GM21367 (cell line): ENCODE results near the gene KCNQ1.

Experiments used
- ATAC-seq: cut with Tn5 transposase; IDR thresholded peaks from one replicate; pipeline ENCODE4 v1.9.1; 2021; ENCODE audit not compliant: unreplicated experiment

The KCNQ1 gene

DNA sequence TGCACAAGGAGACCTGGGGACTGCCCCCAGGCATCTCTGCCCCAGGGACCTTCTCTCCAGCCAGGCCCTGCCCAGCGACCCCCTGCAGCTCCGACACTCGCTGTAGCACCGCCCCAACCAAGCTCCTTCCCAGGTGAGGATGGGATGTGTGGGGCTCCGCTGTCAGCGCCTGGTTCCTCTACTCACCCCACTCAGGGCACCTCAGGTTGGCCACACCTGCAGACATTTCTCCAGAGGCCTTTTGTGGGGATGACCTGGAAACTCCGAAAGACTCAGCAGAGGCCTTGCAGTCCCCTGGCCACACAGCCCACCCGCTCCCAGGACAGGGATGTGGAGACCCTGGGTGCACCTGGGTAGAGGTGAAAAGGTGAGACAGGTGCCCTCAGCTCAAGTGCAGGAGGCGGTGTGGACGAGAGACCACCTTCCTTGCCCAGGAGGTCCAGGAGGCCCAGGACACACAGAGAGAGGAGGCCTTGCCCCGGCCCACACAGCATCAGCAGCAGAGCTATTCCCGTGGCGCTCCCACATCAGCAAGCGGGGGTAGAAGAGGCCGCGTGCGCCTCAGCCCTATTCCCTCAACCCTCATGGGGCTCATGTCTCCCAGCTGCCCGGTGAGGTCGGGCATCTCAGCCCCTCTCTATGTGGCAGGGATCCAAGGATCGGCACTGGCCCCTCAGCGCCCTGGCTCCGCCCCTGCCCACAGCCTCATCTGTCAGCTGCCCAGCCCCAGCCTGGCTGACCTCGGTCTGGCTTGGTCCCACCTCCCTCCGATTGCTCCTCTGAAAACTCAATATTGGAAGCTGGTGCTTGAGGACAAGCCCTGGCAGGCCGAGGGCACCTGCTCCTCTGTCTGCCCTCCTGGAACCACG, 21.4 kb upstream of the KCNQ1 start:
- no peak for ATAC-seq

DNA sequence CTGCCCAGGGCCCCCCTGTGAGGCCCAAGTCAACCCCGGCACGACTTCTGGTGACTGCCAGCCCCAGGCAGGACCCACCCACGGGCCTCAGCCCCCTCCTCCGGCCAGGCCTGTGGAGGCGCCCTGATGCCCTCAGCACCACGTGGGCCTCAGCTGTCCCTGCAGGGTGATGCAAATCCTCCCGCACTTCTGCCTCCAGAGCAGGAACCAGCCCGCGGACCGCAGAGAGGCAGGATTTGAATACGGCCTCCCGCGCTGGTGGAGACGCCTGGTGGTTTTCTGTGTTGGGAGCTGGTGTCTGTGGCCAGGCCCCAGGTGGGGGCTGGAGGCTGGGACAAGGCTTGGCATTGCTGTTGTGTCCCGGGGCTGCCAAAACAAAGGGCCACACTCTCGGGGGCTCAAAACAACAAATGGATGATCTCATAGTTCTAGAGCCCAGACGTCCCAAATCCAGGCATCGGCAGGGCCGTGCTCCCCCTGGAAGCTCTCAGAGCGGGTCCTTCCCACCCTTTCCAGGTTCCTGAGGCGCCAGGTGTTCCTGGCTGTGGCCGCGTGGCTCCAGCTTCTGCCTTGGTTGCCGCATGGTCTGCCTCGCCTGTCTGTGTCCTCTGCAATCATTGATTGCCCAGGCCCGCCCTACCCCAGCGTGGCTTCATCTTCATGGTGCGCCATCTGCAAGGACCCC, 19.9 kb upstream of the KCNQ1 start:
- no peak for ATAC-seq

DNA sequence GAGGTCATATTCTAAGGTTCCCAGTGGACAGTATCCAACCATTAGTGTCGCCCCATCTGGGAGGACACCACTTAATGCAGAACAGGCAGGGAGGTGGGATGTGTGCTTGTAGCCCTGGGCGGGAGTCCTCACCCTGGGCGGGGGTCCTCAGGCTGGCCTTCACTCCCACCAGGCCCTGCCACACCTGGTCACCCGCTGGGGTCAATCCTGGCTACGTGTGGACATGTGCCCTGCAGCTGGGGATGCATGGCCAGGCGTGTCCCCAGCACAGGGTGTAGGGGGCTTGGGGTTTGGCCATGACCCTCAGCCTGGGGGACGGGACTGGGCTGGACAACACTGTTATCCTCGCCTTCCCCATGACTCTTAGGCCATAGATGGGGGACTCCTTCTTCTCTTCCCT, 19.3 kb upstream of the KCNQ1 start:
- ATAC-seq = no peak

DNA sequence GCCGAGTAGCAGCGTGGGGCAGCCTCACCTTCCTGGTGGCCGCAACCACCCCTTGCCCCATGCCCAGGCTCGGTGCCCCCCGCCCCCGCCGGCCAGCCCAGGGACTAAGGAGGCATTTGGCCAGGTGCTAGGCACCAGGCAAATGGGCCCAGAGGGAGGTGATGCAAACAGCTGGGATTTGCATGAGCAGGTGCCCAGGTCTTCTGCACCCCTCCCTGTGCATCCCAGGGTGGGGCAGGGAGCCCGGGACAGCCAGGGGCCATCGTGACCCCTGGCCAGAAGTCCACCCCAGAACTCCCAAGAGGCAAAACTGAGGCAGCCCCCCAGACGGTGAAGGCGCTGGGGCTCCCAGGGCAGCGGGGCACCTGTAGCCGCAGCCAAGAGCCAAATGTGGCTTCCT, 18.6 kb upstream of the KCNQ1 start:
- no peak for ATAC-seq

DNA sequence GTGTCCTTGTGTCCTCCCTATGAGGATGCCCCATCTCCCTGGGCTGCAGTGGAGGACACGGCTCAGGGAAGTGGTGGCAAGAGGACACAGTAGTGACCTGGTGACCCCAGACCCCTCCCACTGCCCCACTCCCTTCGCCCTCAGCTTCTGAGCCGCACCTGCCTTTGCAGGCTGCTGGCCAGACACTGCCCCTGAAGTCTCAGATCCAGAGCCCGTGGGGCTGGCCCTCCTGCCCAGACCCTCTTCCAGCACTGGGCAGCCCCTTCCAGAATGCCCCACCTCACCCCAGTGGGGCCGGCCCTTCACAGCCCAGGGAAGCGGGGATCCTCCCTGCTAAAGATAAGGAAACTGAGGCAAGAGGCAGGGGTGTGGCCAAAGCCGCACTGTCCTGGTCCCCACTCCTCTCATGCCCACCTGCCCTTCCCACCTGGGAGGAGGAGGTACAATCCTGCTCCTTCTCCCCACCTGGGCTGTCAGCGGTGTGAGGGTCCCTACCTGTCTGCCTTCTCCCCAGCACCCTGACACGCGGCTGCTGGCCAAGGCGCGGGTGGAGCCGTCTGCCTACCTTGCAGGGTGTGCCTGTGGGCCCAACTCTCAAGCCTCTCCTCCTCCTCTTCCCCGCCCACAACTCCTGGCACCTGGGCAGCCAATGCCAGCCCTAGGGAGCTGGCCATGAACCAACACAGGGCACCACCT, 17.8 kb upstream of the KCNQ1 start:
- ATAC-seq = no peak

DNA sequence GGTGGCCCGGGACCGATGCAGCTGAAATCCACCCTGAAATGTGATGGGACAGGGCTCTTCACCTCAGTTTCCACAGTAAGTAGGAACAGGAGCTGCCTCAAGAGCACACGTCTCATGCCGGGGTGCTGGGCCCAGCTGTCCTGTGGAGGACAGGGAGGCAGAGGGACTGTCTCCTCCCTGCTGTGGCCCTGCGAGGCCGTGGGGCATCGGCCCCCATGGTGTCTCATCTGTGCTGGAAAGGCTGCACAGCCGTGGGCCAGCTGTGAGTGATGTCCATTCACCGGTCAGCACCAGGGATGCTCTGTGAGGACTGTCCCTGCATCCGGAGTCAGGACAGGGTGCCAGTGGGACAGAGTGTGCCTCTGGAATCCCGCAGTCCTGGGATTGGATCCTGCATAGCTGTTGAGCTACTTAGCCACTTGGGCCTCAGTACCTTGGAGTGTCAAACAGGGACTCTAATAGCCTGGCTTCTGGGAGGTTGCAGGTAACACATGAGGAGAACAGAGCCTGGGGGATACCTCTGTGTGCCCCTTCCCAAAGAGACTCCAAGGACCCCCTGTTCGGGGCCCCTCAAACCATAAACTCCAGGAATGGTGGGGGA, 17.0 kb upstream of the KCNQ1 start:
- ATAC-seq = no peak

DNA sequence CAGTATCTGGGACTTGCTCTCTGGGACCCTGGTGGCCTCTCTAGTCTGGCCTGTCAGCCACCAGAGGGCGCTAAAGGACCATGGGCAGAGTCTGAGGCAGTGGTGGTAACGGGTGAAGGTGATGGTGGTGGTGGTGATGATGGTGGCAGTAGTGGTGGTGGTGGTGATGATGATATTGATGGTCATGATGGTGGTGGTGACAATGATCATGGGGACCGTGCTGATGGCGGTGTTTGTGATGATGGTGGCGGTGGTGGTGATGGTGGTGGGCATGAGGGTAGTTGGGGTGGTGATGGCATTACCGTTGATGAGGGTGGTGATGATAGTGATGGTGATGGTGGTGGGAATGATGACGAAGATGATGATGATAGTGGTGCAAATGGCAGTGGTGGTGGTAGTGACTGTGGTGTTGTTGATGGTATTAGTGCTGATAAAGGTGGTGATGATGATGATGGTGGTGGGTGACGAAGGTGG, 16.4 kb upstream of the KCNQ1 start:
- ATAC-seq = no peak

DNA sequence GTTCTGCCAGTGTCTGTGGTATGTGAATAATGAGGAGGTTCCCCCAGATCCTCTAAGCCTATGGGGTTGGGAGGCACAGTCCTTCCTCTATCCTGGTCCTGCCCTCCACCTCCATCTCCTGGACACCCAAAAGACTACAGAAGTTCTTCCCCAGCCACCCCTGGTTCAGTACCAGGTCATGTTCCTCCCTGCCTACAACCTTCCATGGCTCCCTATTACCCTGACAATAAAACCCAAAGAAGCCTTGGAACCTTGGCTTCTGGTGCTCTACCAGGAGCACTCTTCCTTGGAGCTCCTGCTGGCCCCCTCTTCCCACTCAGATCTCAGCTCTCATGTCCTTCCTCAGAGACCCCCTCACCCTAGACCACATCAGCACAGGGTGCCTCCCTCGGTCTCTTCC, 13.4 kb upstream of the KCNQ1 start:
- ATAC-seq = no peak

DNA sequence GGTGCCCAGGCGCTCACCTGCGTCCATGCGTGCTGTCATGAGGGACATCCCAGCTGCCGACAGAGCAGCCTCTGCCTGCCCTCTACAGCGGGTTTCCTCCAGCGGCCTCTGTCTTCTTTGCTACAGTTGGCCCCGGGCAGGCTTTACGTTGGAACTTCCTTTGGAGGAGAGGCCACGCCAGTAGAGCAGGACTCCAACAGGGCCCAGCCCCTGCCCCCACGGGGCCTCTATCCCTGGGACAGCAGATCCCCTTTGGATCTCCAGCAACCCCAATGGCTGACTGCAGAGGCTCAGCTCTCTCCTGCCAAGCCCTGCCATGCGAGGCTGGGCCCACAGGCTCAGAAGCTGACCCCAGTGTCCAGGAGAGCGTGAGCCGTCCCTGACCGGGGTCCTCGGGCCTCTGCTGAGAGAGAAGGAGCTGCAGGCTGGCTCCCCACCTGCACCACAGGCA, 12.6 kb upstream of the KCNQ1 start:
- no peak for ATAC-seq

DNA sequence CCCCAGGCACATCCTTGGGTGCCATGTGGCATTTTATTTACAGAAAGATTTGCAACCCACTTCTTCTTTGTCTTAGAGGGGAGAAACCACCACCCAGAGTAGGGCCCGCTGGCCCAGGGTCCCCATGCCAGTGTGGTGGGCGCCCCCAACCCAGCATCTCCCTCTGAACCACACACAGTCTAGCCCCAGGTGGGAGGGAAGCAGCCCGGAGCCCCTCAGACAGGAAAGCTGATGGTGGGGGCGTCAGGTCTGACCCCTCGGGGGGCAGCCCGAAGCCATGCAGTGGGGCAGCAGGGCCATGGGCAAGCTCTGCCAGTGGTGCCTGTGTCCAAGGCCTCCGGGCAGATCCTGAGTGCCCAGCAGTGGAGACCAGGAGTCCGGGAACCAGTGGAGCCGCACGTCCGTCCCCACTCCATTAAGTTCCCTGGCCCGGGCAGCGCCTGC, 12.2 kb upstream of the KCNQ1 start:
- ATAC-seq = no peak

DNA sequence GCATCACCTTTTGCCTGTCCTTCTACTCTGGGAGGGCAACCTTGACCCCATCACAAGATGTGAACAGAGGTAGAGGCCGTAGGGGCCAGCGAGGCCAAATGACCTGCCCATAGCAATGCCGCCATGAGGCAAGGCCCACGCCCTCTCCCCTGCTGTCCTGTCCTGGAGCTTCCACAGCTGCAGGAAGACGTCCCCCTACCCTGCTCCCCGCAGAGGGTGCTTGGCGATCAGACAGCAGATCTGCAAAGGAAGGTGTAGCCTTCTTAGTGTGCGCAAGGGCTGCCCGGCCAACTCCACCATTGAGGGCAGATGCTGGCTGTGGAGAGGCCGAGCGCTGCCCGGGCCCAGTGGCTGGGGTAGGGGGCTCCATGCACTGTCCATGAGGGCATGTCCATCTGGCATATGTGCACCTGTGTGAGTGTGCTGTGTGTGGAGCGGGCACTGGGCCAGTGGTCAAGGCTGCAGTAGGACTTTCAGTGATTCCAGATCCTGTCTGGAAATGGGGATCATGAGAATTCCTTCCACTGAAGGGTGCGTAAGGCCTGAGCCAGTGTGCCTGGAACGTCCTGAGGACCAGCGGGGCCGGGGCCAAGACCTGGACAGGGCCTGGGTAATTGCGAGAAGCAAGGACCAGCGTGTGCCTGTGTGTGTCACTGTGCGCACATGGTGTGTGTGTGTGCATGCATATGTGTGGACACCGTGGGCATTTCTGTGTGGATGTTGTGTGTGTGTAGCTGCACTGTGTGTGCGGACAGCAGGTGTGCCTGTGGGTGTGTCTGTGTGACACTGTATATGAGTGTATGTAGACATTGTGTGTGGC, 11.5 kb upstream of the KCNQ1 start:
- no peak for ATAC-seq

DNA sequence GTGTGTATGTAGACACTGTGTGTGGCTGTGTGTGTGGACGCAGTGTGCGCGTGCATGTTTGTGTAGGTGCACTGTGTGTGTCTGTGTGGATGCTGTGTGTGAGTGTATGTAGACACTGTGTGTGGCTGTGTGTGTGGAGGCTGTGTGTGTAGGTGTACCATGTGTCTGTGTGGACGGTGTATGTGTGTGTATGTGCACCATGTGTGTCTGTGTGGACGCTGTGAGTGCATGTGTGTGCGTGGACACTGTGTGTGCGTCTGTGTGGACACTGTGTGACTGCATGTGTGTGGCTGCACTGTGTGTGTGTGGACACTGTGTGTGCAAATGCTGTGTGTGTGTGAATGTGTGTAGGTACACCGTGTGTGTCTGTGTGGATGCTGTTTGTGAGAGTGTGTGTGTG, 10.8 kb upstream of the KCNQ1 start:
- ATAC-seq = no peak

DNA sequence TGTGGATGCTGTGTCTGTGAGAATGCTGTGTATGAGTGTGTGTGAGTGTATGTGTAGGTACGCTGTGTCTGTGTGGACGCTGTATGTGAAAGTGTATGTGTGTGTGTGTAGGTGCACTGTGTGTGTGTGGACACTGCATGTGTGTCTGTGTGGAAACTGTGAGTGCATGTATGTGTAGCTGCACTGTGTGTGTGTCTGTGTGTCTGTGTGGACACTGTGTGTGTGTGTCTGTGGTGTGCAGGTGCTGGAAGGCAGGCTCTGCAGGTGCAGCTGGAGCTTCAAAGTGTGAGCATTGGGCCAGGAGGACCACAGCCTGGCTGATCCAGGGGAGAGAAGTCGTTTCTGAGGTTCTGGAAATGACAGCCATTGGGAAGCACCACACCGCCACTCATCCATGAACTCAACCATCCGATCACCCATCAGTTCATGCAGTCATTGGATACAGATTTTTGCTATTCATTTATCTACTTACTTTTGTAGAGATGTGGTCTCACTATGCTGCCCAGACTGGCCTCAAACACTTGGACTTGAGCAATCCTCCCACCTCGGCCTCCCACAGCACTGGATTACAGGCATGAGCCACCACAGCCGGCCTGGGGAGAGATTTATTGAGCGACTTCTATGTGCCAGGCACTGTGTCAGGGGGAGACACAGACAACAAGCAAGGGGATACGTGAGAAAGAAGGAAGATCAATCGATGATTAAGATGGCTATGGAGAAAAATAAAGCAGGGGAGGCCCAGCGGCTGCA, 10.1 kb upstream of the KCNQ1 start:
- ATAC-seq = no peak

DNA sequence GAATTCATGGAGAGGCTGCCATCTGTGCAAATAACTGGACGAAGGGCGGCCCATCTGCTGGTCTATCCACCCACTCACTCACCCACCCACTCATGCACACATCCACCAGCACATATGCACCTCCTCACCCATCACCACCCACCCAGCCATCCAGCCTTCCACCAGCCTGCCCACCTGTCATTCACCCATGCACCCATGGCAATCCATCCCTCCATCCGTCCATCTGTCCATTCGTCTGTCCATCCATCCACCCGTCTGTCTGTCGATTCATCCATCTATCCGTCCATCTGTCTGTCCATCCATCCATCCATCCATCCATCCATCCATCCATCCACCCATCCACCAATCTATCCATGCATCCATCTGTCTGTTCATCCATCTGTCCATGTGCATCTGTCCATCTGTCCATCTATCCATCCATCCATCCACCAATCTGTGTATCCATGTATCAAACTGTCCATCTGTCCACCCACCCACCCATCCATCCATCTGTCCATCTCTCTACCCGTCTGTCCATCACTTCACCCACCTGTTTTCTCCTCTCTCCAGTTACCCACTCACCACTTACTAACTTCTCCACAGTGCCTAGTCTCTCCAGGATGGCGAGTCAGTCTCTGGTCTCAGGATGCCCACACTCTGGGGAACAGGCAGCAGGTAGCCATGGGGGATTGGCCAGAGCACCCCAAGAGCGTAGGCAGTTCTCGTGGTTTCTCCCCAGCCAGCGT, 9.4 kb upstream of the KCNQ1 start:
- no peak for ATAC-seq

DNA sequence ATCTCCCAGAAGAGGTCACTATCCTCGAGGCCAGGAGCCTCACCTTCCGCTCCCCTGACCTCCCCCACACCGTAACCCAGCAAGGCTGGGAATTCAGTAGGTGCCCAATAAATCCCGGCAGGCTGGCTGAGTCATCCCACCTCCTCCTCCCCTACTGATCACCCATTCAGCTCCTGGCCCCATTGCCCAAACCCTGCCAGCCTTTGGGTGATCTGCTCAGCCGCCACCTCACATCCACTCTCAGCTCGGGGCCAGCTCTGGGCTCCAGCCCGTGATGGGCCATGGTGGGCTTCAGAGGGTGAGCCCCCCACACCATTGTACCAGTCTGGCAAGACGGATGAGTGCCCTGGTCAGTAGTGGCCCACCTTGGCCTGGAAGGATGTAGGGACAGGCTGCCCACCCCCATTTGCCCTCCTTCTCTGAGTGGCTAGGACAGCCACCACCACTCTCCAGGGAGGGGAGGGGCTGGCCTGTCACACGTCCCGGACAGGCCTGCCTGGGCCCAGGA, 8.7 kb upstream of the KCNQ1 start:
- no peak for ATAC-seq

DNA sequence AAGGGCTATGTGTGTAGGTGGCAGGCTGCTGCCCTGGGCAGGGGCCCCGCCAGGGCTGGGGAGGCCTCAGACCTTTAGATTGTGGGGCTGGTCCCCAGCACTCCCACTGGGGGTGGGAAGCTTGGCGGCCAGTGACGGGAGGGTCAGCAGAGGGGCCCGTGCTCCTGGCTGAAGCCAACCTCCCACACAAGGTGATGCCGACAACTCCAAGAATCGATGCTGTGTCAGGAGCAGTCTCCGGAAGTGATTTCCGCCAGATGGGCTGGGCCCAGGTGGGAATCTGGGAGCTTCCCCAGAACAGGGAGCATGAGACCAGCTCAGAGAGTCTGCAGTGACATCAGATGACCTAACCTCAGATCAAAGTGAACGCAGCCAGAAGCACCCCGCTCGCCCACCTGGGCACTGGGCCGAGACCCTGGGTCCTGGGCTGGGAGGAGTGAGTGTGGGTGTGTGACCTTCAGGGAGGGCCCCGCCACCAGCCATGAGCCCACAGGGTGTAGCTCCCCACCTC, 8.2 kb upstream of the KCNQ1 start:
- no peak for ATAC-seq

DNA sequence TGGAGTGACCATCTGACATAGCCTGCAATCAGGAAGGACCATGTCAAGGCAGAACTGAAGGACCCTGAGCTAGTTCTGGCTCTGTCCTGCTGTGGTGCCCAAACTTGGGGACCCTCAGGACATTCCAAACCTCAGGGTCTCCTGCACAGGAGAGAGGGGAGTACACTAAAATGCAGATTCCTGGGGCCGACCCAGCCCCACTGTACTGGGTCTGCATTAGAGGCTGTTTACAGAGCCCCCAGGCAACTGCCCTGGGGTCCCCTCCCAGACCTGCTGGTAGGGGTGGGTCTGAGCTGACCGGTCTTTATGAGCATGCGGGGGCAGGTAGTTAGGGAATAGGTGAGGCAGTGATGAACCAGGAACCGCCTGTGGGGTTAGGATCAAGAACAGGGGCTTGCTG, 7.3 kb upstream of the KCNQ1 start:
- no peak for ATAC-seq

DNA sequence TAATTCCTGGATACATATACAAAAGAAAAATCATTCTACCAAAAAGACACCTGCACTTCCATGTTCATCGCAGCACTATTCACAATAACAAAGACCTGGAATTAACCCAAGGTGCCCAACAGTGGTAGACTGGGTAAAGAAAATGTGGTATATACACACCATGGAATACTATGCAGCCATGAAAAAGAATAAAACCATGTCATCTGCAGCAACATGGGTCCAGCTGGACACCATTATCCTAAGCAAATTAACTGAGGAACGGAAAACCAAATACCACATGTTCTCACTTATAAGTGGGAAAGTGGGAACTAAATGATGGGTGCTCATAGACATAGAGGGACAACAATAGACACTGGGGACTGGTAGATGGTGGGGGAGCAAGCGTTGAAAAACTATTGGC, 5.0 kb upstream of the KCNQ1 start:
- no peak for ATAC-seq

DNA sequence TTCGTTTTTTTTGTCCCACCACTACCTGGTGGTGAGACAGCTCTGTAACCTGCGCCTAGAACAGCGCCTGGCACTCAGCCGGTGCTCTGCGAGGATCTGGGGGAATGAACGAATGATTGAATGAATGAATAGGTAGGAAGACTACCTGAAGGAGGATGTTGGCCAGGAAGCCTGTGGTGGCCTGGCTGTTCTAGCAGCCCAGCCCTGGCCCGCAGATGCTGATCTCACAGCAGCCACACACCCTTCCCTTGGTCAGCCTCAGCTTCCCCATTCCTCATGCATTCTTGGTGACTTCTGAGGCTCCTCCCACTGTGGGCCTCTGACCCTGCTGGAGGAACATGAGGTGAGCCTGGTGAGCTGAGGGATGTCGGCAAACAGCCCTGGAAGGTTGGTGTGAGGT, 4.2 kb upstream of the KCNQ1 start:
- no peak for ATAC-seq
